Cardiac septum (tissue), 1 donor: Measurements from ENCODE around the gene SLC39A11. TPM values are rescaled to one million over a fixed set of nuclear protein-coding genes. Genes with fewer than 3 reads are reported as not detected.

Experiments used
- DNase-seq: peaks from one replicate; pipeline ENCODE4 v3.0.0-alpha.2; 2020; ENCODE audit warnings: low spot score
- intact Hi-C: fragments of 100-400 bp; cut with DNase I; formaldehyde crosslinking; loops from one replicate; pipeline ENCODE4 v1.14.0; 2022
- total RNA-seq: library from RNA; stranded (reverse); fragmentation: NEBNext Ultra II Directional; extraction: Animal tissue kit (Norgen Biotek cat#: 25700); gene quantifications from one replicate; pipeline ENCODE4 v1.2.1, GENCODE V29; 2021
- donor health status: DM: no; HTN: no; CAD: no.

Gene SLC39A11
- total RNA-seq, 1 donor from 2014 or later = 7.2 TPM

DNA sequence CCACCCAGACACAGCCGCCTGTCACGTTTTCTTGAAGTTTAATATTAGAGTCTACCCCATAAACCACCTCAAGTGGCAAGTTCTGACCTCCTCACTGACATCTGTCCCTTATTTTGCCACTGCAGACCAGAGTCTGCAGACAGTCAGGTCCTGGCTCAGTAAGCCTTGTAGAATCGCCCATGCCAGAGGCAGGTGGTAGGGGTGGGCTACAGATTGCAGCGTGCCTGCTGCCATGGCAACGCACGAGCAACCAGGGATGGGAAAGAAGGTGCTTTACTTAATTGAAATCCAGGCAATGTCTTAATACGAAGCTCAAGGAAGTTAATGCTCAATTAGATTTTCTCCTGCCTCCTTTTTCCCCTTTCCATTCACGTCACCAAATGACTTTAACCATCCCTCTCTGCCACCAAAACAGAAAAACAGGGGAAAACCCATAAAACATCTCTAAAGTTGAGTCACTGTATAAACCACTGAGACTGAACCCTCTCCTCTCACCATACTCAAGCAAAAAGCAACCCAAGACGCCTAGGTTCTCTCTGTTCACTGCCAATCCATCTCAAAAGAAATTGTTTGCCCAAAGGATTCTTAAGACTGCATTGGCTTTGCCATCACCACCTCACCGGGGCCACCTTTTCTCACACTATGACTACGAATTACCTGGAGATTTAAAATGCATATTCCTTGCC lies 228.8 kb downstream of the SLC39A11 start:
- intact Hi-C loops = no loop called here
- DNase-seq = no peak

DNA sequence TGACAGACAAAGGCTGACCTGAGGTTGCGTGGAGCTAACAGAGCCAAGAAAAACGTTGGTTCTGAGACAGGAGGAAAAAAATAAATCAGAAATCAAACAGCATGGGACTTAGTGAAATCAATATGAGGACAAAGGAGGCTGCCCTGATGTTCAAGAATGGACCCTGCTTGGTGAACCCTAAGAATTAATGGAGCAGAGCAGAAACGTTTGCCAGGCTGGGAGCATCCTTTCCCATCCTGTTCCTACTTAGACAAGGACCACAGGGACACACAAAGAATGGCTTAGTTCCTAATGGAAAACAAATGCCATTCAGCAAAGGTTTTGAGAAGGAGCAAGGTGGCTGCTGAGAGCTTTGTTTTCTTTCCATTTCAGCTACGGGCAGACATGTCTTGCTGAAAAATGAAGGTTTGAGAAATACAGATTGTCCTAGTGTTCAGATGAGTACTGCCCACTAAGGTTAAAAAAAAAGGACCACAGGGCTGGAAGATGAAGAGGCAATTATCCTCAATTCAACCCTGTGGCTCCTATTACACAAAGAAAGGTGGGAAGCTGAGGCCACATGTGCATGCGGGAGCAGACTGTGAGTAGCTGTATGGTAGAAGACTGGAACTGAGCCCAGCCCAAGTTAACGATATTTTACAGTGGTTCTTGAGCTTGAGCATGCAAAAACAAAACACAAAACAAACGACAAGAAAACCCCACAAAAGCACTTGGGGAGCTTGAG lies 230.1 kb downstream of the SLC39A11 start:
- intact Hi-C loops = no loop called here

GRCh38 chr17:72861811-72862210 lies 230.7 kb downstream of the SLC39A11 start:
- intact Hi-C loops = no loop called here
- DNase-seq = no peak

More for the DNA sequence above, 230.1 kb downstream of the SLC39A11 start:
- no peak for DNase-seq

DNA sequence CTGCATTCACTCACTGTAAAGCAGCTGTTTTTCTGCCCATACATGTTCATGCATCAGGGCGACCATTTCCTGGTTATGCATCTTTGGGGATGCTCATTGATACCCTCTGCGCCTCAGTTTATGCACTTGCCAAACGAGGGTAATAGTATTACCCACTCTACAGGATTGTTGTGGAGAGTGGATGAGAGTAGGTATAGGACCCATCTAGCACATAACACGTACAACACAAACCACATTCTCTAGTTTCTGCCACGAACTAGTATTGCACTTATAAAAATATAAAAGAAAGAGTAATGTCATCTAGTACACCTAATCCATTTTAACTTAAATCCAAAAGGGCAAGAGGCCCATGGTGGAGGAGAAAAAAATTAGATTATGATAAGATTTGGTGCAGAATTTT lies 231.7 kb downstream of the SLC39A11 start:
- intact Hi-C loops = no loop called here
- no peak for DNase-seq

DNA sequence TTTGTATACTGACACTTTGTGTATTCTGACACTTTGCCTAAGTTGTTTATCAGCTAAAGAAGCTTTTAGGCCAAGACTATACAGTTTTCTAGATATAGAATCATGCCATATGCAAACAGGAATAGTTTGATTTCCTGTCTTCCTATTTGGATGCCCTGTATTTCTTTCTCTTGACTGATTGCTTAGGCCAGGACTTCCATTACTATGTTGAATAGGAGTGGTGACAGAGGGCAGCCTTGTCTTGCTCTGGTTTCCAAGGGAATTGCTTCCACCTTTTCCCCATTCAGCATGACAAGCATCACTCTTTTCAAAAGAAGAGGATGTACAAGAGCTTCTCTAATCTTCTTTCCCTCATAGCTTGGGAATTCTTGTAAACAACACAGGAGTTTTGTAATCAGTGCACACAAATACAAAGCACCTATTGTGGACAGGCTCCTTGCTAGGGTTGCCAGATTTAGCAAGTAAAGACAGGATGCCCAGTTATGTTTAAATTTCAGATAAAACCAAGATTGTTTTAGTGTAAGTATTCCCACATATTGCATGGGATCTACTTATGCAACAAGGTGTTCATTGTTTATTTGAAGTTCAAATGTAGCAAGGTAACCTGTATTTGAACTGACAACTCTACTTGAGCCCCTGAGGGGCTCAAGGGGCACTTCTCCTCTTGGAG lies 233.5 kb downstream of the SLC39A11 start:
- intact Hi-C loops = no loop called here
- no peak for DNase-seq

GRCh38 chr17:72853440-72854415 lies 238.8 kb downstream of the SLC39A11 start:
- DNase-seq = no peak
- intact Hi-C loops = no loop called here

DNA sequence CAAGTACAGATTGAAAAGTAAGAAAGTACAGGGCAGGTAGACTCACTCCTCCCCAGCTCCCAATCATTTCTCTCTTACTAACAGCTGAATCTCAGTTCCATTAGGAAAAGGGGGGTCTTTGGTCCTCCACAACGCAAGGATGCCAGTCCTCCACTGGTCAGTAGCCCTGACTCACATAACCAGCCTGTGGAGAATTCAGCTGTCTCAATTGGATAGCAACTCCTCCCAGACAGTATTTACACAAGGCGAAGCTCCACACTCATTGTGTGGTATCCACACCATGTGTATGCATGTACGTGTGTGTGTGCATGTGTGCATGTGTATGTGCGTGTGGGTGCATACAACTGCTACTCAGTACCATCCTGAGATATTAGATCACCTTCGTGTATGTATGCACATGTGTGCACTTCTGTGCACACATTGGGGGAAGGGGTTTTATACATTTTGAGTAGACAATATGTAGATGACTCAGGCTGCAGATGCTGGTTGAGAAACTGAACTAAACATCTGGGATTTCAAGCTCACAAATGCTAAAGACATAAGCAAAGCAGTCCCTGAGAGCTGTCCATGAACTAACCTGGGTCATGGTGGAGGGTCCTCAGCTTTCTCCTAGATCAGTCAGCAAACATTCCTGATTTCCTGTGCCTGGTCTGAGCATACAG lies 240.1 kb downstream of the SLC39A11 start:
- intact Hi-C loops = no loop called here
- DNase-seq = no peak

DNA sequence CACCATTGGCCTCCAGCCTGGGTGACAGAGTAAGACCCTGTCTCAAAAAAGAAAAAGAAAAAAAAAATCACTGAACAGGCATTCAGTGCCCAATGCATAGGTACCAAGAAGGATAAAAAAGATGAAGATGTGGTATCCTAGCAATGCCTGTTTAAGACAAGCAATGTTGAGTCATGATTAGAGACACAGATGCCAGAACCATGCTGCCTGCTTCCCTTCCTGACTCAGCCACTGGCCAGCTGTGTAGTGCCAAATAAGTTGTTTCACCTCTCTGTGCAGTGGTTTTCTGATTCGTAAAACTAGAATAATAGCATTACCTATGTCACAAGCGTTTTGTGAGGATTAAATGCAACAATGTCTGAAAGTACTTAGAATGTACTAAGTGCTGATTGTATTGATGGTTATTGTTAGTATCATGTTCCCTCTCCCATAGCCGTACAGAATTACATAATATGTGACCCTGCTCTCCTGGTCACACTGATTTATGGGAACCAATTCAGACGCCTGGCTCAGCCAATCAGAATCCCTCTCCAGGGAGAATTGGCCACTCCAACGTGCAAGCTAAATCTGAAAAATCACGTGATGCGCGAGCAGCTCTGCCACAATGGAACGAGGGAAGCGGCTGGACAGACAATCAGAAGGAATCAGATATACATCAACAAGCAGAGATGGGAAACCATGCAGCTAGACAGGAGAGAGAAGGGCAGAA lies 241.9 kb downstream of the SLC39A11 start:
- no peak for DNase-seq
- intact Hi-C loops = no loop called here

GRCh38 chr17:72846399-72846798 lies 246.1 kb downstream of the SLC39A11 start:
- intact Hi-C loops = no loop called here

GRCh38 chr17:72843591-72843990 lies 248.9 kb downstream of the SLC39A11 start:
- intact Hi-C loops = no loop called here
- DNase-seq = no peak

More at GRCh38 chr17:72846399-72846798, 246.1 kb downstream of the SLC39A11 start:
- no peak for DNase-seq

GRCh38 chr17:72840019-72840418 lies 252.5 kb downstream of the SLC39A11 start:
- intact Hi-C loops = no loop called here
- no peak for DNase-seq

- no peak for DNase-seq
These were observed 253.3 kb downstream of the SLC39A11 start for GRCh38 chr17:72839131-72839725.

DNA sequence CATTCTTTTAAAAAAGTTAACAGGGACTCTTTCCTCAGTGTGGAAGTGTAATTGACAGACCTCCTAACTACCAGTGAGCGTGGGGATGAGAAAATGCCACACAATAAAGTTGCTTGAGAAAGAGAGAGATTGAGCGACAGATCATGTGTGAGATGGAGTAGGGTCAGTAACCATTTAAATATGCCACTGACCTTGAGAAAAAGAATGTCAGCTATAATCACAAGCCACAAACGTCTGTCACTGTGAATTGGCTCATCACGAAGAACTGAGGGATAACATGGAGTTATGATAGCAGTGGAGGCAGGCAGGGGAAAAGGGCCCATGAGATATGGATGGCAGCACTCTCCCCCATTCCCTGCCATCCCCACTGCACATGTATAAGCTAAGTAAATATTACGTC lies 253.9 kb downstream of the SLC39A11 start:
- intact Hi-C loops = no loop called here
- no peak for DNase-seq

More at GRCh38 chr17:72839131-72839725, 253.3 kb downstream of the SLC39A11 start:
- intact Hi-C loops = no loop called here

DNA sequence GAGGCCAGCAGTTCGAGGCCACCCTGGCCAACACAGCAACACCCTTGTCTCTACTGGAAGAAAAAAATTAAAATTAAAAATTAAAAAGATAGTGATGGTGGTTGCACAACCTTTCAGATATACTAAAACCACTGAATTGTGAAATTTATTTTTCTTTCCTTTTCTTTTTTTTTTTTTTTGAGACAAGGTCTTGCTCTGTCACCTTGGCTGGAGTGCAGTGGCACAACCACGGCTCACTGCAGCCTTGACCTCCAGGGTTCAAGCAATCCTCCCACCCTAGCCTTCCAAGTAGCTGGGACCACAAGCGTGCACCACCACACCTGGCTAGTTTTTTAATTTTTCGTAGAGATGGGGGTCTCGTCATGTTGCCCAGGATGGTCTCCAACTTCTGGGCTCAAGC lies 254.4 kb downstream of the SLC39A11 start:
- no peak for DNase-seq
- intact Hi-C loops = no loop called here

GRCh38 chr17:72837335-72837734 lies 255.2 kb downstream of the SLC39A11 start:
- intact Hi-C loops = no loop called here
- DNase-seq = no peak

- intact Hi-C loops = no loop called here
- DNase-seq = no peak
These were observed 259.2 kb downstream of the SLC39A11 start for GRCh38 chr17:72833128-72833765.

DNA sequence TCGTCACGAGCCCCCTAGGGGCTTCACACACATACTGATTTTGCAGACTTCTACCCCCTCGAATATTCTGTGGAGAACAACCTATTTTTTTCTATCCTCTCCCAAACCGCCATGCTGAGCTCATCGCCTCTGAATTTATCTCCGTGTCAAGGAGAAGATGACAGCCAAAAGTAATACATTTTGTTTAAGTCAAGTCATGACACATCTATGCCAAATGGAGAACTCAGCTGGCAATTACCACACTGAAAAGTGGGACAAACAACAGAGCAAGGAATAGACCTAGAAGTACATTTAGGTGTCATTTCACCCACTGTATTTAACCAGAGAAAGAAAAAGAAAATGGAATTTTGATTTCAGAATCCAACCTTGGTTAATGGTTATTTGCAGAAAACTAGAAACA lies 260.2 kb downstream of the SLC39A11 start:
- DNase-seq = no peak
- intact Hi-C loops = no loop called here

- DNase-seq = no peak
- intact Hi-C loops = no loop called here
These were observed 262.6 kb downstream of the SLC39A11 start for GRCh38 chr17:72829883-72830282.
